Neural cell (in vitro differentiated cells): ENCODE measurements around the gene INTS7. TPM values are rescaled to one million over a fixed set of nuclear protein-coding genes. Genes with fewer than 3 reads are reported as not detected.

ENCODE experiments used
- H2AFZ ChIP-seq: fragments of 200-600, 300-800 bp; sonication (generic), shearing (Covaris generic); 2 replicates; pipeline ENCODE4 v1.6.0; 2014; ENCODE audit warnings: low read depth, mild to moderate bottlenecking, antibody characterized with exemption, low read length, moderate library complexity
- H3F3A ChIP-seq: fragments of 200-600 bp; shearing (Covaris generic); 2 replicates; pipeline ENCODE4 v1.6.1; 2016; ENCODE audit warnings: mild to moderate bottlenecking, moderate library complexity, mixed read lengths, antibody characterized with exemption, low read length; ENCODE audit not compliant: insufficient read depth, poor library complexity, severe bottlenecking
- H3K27ac ChIP-seq: fragments of 200-600, 300-800 bp; sonication (generic), shearing (Covaris generic); 2 replicates; pipeline ENCODE4 v1.5.1; 2014; ENCODE audit warnings: mild to moderate bottlenecking, low read length, moderate library complexity
- H3K27me3 ChIP-seq: fragments of 300-800, 200-600 bp; sonication (generic), shearing (Covaris generic); 2 replicates; pipeline ENCODE4 v1.6.0; 2014; ENCODE audit warnings: mild to moderate bottlenecking, low read depth, low read length, moderate library complexity; ENCODE audit not compliant: insufficient read depth
- H3K36me3 ChIP-seq: fragments of 300-800, 200-600 bp; sonication (generic), shearing (Covaris generic); 2 replicates; pipeline ENCODE4 v1.5.1; 2014; ENCODE audit warnings: mild to moderate bottlenecking, antibody characterized with exemption, low read length, moderate library complexity; ENCODE audit not compliant: insufficient read depth
- H3K4me2 ChIP-seq: fragments of 300-800, 200-600 bp; sonication (generic), shearing (Covaris generic); 2 replicates; pipeline ENCODE4 v1.6.0; 2014; ENCODE audit warnings: mild to moderate bottlenecking, low read length
- H3K4me3 ChIP-seq: fragments of 300-800, 200-600 bp; sonication (generic), shearing (Covaris generic); 2 replicates; pipeline ENCODE4 v1.5.1; 2014; ENCODE audit warnings: mild to moderate bottlenecking, low read length, moderate library complexity
- H3K79me2 ChIP-seq: fragments of 200-600 bp; shearing (Covaris generic); replicated peaks from 2 replicates; pipeline ENCODE4 v1.6.0; 2014; ENCODE audit warnings: mild to moderate bottlenecking, low read length, moderate library complexity; ENCODE audit not compliant: insufficient read depth
- H3K9ac ChIP-seq: fragments of 300-800, 200-600 bp; sonication (generic), shearing (Covaris generic); 2 replicates; pipeline ENCODE4 v1.6.1; 2016; ENCODE audit warnings: mild to moderate bottlenecking, low read length, mixed read lengths
- H3K9me2 ChIP-seq: fragments of 200-600 bp; shearing (Covaris generic); 2 replicates; pipeline ENCODE4 v1.6.1; 2016; ENCODE audit warnings: mild to moderate bottlenecking, low read length, mixed read lengths; ENCODE audit not compliant: insufficient read depth
- H3K9me3 ChIP-seq: fragments of 200-600, 300-800 bp; sonication (generic), shearing (Covaris generic); 2 replicates; pipeline ENCODE4 v1.6.1; 2016; ENCODE audit warnings: mild to moderate bottlenecking, mixed run types, low read length, moderate library complexity, mixed read lengths
- H4K20me1 ChIP-seq: fragments of 200-600 bp; shearing (Covaris generic); 2 replicates; pipeline ENCODE4 v1.6.1; 2016; ENCODE audit warnings: mild to moderate bottlenecking, mixed run types; ENCODE audit not compliant: insufficient read depth
- CTCF ChIP-seq: fragments of 450-650 bp; IDR thresholded peaks from 2 replicates; pipeline ENCODE4 v1.5.1; 2014; ENCODE audit warnings: antibody characterized with exemption, mild to moderate bottlenecking, moderate library complexity; ENCODE audit not compliant: poor library complexity, severe bottlenecking
- EP300 ChIP-seq: fragments of 450-650 bp; conservative IDR thresholded peaks from 2 replicates; pipeline ENCODE4 v1.6.1; 2014; ENCODE audit warnings: antibody characterized with exemption, mild to moderate bottlenecking, moderate library complexity; ENCODE audit not compliant: poor library complexity, severe bottlenecking
- EZH2 ChIP-seq: fragments of 200-600, 300-800 bp; shearing (Covaris generic), sonication (generic); IDR thresholded peaks from 2 replicates; pipeline ENCODE4 v1.6.1; 2014; ENCODE audit warnings: antibody characterized with exemption, low read length, borderline replicate concordance, mild to moderate bottlenecking; ENCODE audit not compliant: insufficient read depth, poor library complexity, severe bottlenecking
- MXI1 ChIP-seq: fragments of 450-650 bp; conservative IDR thresholded peaks from 2 replicates; pipeline ENCODE4 v1.6.1; 2014; ENCODE audit warnings: antibody characterized with exemption, mild to moderate bottlenecking; ENCODE audit not compliant: poor library complexity, severe bottlenecking
- POLR2AphosphoS5 ChIP-seq: IDR thresholded peaks from 2 replicates; pipeline ENCODE4 v1.6.1; 2012
- RAD21 ChIP-seq: fragments of 450-650 bp; conservative IDR thresholded peaks from 2 replicates; pipeline ENCODE4 v1.6.1; 2014; ENCODE audit warnings: antibody characterized with exemption, mild to moderate bottlenecking, moderate library complexity
- REST ChIP-seq: IDR thresholded peaks from 2 replicates; pipeline ENCODE4 v1.6.1; 2012; ENCODE audit warnings: borderline replicate concordance
- SMC3 ChIP-seq: fragments of 450-650 bp; conservative IDR thresholded peaks from 2 replicates; pipeline ENCODE4 v1.6.1; 2014; ENCODE audit warnings: antibody characterized with exemption, mild to moderate bottlenecking, moderate library complexity; ENCODE audit not compliant: poor library complexity
- TAF1 ChIP-seq: IDR thresholded peaks from 2 replicates; pipeline ENCODE4 v1.6.1; 2012; ENCODE audit warnings: low read depth
- polyA plus RNA-seq: library from polyadenylated mRNA; depleted of rRNA; stranded (reverse); fragments of >200 nt; gene quantifications from 2 replicates; pipeline ENCODE4 v1.2.3, GENCODE V29; 2014

The INTS7 gene
- polyA plus RNA-seq, 1 donor from 2014 or later: 23.6 TPM

GRCh38 chr1:212055333-212055732 is 20.0 kb upstream of the INTS7 start:
- Histone ChIP-seq H3F3A (no peaks in the 10 kb centered on the region), H3K9ac (no peak overlapping the region), H3K79me2 (no peaks in the 10 kb centered on the region), H3K9me2 (no peaks in the 10 kb centered on the region), H3K27me3 (no peaks in the 10 kb centered on the region), H3K27ac (no peak overlapping the region), H3K4me2 (no peak overlapping the region), H4K20me1 (no peaks in the 10 kb centered on the region), H2AFZ (no peak overlapping the region), H3K9me3 (no peaks in the 10 kb centered on the region), H3K36me3 (no peaks in the 10 kb centered on the region), H3K4me3 (no peak overlapping the region)
- TF ChIP-seq CTCF (no peak), SMC3 (no peak), MXI1 (no peak), EZH2 (no peak), TAF1 (no peak), REST (no peak), POLR2AphosphoS5 (no peak)

GRCh38 chr1:212053993-212054392 is 18.6 kb upstream of the INTS7 start:
- Histone ChIP-seq H3K9me2 (no peaks in the 10 kb centered on the region), H3K36me3 (no peaks in the 10 kb centered on the region), H3K9me3 (no peaks in the 10 kb centered on the region), H3F3A (no peaks in the 10 kb centered on the region), H3K4me2 (no peak overlapping the region), H3K4me3 (no peak overlapping the region), H3K27ac (no peak overlapping the region), H3K9ac (no peak overlapping the region), H2AFZ (no peak overlapping the region), H3K79me2 (no peaks in the 10 kb centered on the region), H4K20me1 (no peaks in the 10 kb centered on the region), H3K27me3 (no peaks in the 10 kb centered on the region)
- TF ChIP-seq REST (no peak), EP300 (no peak), TAF1 (no peak), CTCF (no peak), SMC3 (no peak), MXI1 (no peak), RAD21 (no peak), EZH2 (no peak), POLR2AphosphoS5 (no peak)
